OCI-LY3 (cell line): ENCODE measurements around the gene PIK3R6.

ENCODE experiments used
- CTCF ChIP-seq: fragments of 200-600, 300-600 bp; sonication (generic); IDR thresholded peaks from 2 replicates; pipeline ENCODE4 v1.5.1; 2014; ENCODE audit warnings: antibody characterized with exemption, low read length, low read depth
- EZH2phosphoT487 ChIP-seq: fragments of 200-600 bp; shearing (Covaris generic); IDR thresholded peaks from 2 replicates; pipeline ENCODE4 v1.6.1; 2018; ENCODE audit warnings: antibody characterized with exemption, mixed run types, low read depth

DNA sequence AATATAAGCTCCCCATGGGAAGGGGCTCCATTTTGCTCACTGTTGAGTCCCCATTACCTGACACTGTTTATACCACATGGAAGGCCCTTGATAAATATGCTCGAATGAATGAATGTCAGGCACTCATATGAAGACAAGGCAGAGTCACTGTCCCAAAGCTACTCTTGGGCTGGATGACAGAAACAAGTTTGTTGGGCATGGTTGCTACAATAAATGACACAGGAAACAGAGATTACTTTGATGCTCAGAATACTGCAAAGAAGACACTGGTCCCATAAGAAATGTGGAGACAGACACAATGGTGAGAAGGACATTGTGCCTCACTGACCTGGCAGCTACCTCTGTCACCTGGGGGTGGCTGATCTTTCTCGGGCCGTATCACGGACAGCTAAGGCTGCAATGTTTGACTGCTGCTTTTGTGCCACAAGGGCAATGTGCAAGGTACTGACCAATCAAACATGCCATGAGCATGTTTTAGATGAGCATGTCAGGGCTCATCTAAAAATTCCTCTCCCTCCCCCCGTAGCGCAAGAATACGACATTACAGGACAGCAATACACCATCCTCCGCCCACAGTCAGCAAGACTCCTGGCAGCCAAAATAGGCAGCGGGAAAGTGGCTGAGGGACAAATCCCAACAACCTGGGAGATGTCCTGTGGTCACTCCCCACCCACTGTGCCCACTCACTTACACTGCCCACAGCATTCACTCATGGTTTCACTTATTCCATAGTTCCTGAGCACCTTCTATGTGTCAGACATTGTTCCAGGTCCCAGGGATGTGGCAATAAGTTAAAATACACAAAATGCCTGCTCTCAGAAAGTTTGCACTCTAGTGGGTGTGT lies 5.0 kb downstream of the PIK3R6 start:
- TF ChIP-seq CTCF (no peak), EZH2phosphoT487 (no peak)
